Tibial artery (tissue), 4 donors: ENCODE results near the gene FXYD4.

Source experiments
- DNase-seq, 2 donors: peaks; one replicate each; pipeline ENCODE4 v3.0.0-alpha.2; 2019
- H3K27ac ChIP-seq, 2 donors: fragments of 200-600 bp; sonication (generic) in 1 of 2; 1 replicate in 1 of 2; 2 replicates in 1 of 2; pipeline ENCODE4 v1.5.1; 2018 to 2019; ENCODE audit warnings: mild to moderate bottlenecking in 1 of 2
- H3K27me3 ChIP-seq, 2 donors: fragments of 200-600 bp; sonication (generic) in 1 of 2; one replicate each; pipeline versions ENCODE4 v1.5.1 to v1.6.0; 2016 to 2019
- H3K36me3 ChIP-seq, 3 donors: fragments of 200-600 bp; sonication (generic) in 2 of 3; one replicate each; pipeline ENCODE4 v1.5.1; 2016 to 2019; ENCODE audit warnings: mild to moderate bottlenecking in 2 of 3
- H3K4me1 ChIP-seq, 4 donors: fragments of 200-600 bp; sonication (generic) in 2 of 4; 1 replicate in 3 of 4; 2 replicates in 1 of 4; pipeline ENCODE4 v1.5.1; 2016 to 2019
- H3K4me3 ChIP-seq, 2 donors: fragments of 200-600 bp; sonication (generic) in 1 of 2; 1 replicate in 1 of 2; 2 replicates in 1 of 2; pipeline ENCODE4 v1.5.1; 2018 to 2019; ENCODE audit warnings: mild to moderate bottlenecking in 2 of 2
- H3K9me3 ChIP-seq, 3 donors: fragments of 200-600 bp; sonication (generic) in 1 of 3; one replicate each; pipeline ENCODE4 v1.5.1; 2016 to 2019
- CTCF ChIP-seq, 2 experiments: fragments of 200-600 bp in 1 of 2; fragments of 450-650 bp in 1 of 2; IDR thresholded peaks; one replicate each; pipeline ENCODE4 v1.5.1; 2017 to 2019; ENCODE audit warnings: antibody characterized with exemption in 2 of 2, mild to moderate bottlenecking in 1 of 2, moderate library complexity in 1 of 2
- intact Hi-C: fragments of 100-400 bp; cut with DNase I; formaldehyde crosslinking; loops from one replicate; pipeline ENCODE4 v1.15.0; 2023; ENCODE audit warnings: low total_unique reads

FXYD4 gene

GRCh38 chr10:43399320-43400310, 28.2 kb downstream of the FXYD4 start:
- no peak for TF ChIP-seq CTCF (IDR thresholded peaks at IDR 0.05)
- Histone ChIP-seq H3K27me3 (no peaks in the 10 kb centered on the region), H3K36me3 (peaks cover 0 to 12% (median 7%) of the 10 kb centered on the region in 3 donors), H3K4me3 (no peak overlapping the region), H3K4me1 (peaks cover 0 to 87% (median 60%) of the 10 kb centered on the region in 4 donors), H3K27ac (no peak overlapping the region), H3K9me3 (no peaks in the 10 kb centered on the region)
- no peak for DNase-seq
- intact Hi-C loops, result loop anchor here (5.0 kb wide), 1 partner anchor 38 kb away; the partner anchor contains the start of gene ZNF487

DNA sequence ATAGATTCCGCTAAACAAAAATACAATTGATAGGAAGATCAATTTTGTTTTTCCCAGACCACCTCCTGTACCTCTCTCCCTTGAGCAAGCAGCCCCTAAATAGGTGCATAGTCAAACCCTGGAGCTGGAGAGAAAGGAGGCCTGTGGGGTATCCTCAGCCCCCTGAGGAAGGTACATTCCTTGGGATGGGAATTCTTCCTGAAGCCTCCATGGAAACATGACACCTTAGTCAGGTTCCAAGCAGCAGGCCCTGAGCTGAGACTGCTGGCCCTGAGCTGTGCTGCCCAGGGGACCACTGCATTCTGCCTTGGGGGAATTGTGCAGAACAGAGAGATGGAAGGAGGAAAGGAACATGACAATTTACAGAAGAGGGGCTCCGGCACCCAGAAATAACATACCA, 30.2 kb downstream of the FXYD4 start:
- no peak for DNase-seq
- no peak overlapping the region for H3K4me3 ChIP-seq
- H3K27ac ChIP-seq, result no peak overlapping the region
- H3K4me1 ChIP-seq, result peaks cover 0 to 91% (median 66%) of the 10 kb centered on the region in 4 donors
- no peaks in the 10 kb centered on the region for H3K9me3 ChIP-seq
- H3K36me3 ChIP-seq, result peaks cover 0 to 12% (median 0%) of the 10 kb centered on the region in 3 donors
- no peak for TF ChIP-seq CTCF (IDR thresholded peaks at IDR 0.05)
- H3K27me3 ChIP-seq, result no peaks in the 10 kb centered on the region
- intact Hi-C loops, result no loop called here

GRCh38 chr10:43402176-43402575, 30.7 kb downstream of the FXYD4 start:
- intact Hi-C loops, result no loop called here
- Histone ChIP-seq H3K27ac (no peak overlapping the region), H3K27me3 (no peaks in the 10 kb centered on the region), H3K4me1 (peaks cover 0 to 93% (median 67%) of the 10 kb centered on the region in 4 donors), H3K36me3 (peaks cover 0 to 12% (median 0%) of the 10 kb centered on the region in 3 donors), H3K9me3 (no peaks in the 10 kb centered on the region), H3K4me3 (no peak overlapping the region)
- TF ChIP-seq CTCF (IDR thresholded peaks at IDR 0.05), result no peak
- DNase-seq, result no peak

DNA sequence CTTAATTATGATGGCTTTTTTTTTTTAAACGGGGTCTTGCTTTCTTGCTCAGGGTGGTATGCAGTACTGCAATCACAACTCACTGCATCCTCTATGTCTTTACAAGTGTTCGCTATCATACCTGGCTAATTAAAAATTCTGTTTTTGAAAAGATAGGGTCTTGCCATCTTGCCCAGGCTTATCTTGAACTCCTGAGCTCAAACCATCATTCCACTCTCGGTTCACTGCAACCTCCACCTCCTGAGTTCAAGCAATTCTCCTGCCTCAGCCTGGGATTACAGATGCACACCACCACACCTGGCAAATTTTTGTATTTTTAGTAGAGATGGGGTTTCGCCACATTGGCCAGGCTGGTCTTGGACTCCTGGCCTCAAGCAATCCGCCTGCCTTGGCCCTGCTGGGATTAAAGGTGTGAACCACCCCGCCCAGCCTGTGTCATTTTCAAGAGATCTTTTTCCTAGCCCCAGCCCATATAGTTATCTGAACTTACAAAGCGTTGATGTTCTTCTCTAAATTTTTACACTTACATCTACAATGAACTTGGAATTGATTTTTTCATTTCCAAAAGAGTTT, 31.5 kb downstream of the FXYD4 start:
- TF ChIP-seq CTCF (IDR thresholded peaks at IDR 0.05), result no peak
- H3K4me3 ChIP-seq, result no peak overlapping the region
- H3K4me1 ChIP-seq, result peaks cover 0 to 88% (median 64%) of the 10 kb centered on the region in 4 donors
- no peak overlapping the region for H3K27ac ChIP-seq
- intact Hi-C loops, result no loop called here
- no peaks in the 10 kb centered on the region for H3K9me3 ChIP-seq
- no peaks in the 10 kb centered on the region for H3K27me3 ChIP-seq
- peaks cover 0 to 12% (median 0%) of the 10 kb centered on the region in 3 donors for H3K36me3 ChIP-seq
- no peak for DNase-seq

DNA sequence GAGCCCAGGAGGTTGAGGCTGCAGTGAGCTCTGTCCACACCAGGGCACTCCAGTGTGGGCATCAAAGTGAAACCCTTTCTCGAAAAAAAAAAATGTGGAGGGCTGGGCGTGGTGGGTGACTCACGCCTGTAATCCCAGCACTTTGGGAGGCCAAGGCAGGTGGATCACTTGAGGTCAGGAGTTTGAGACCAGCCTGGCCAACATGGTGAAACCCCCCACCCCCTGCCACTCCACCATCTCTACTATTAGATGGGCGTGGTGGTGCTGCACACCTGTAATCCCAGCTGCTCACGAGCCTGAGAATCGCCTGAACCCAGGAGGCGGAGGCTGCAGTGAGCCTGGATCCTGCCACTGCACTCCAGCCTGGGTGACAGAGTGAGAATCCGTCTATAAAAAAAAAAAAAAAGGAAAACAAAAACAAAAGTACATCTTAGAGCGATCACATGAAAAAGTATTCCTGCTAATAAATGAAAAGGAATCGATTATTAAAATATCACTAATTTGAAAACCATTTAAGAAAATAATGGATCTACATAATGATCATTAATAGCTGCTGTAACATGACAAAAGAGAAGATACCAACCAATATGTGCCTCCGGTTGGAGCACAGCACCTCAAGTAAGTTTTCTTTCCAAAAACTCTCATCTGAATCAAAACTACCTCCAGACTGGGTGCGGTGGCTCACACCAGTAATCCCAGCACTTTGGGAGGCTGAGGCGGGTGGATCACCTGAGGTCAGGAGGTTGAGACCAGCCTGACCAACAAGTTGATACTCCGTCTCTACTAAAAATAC, 32.7 kb downstream of the FXYD4 start:
- DNase-seq, result no peak
- Histone ChIP-seq H3K4me3 (no peak overlapping the region), H3K27me3 (no peaks in the 10 kb centered on the region), H3K4me1 (peaks cover 0 to 78% (median 56%) of the 10 kb centered on the region in 4 donors), H3K27ac (no peak overlapping the region), H3K36me3 (peaks cover 0 to 12% (median 0%) of the 10 kb centered on the region in 3 donors), H3K9me3 (no peaks in the 10 kb centered on the region)
- intact Hi-C loops, result no loop called here
- no peak for TF ChIP-seq CTCF (IDR thresholded peaks at IDR 0.05)
